Measurements from ENCODE around the gene BIK. TPM values are rescaled to one million over a fixed set of nuclear protein-coding genes. Genes with fewer than 3 reads are reported as not detected.

Gene BIK
- total RNA-seq, 1 donor from 2014 or later, result not detected

DNA sequence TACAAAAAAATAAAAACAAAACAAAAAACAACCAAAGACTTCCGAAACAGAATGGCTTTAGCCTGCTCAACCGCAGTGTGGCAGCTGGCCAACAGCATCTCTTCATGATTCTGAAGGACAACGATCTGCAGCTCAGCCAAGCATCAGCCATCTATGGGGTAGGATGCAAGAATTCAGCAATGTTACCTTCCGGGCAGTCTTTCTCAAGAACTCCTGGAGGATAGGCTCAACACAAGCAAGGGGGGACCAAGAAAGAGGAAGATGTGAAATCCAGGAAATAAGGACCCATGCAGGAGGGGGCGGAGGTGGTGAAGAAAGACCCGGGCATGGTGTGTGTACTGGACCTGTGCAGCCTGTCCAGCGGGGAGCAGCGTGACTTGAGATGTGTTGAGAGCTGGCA, 37.3 kb downstream of the BIK start:
- no peaks in the 10 kb centered on the region for H3K36me3 ChIP-seq
- intact Hi-C loops (cut with DNase I), result no loop called here
- no peak for DNase-seq (ENCODE audit: extremely low spot score in 2 of 2)
- H3K4me1 ChIP-seq, result peaks cover 26% of the 10 kb centered on the region
- H3K27me3 ChIP-seq, result no peaks in the 10 kb centered on the region
- H3K4me3 ChIP-seq, result no peak overlapping the region
- H3K27ac ChIP-seq, result no peak overlapping the region
- H3K9me3 ChIP-seq, result no peaks in the 10 kb centered on the region
- TF ChIP-seq POLR2AphosphoS5 (IDR thresholded peaks at IDR 0.05; ENCODE audit: insufficient read depth in 1 of 2, low read depth in 1 of 2) (no peak), POLR2A (IDR thresholded peaks at IDR 0.05) (no peak), CTCF (IDR thresholded peaks at IDR 0.05) (no peak)

DNA sequence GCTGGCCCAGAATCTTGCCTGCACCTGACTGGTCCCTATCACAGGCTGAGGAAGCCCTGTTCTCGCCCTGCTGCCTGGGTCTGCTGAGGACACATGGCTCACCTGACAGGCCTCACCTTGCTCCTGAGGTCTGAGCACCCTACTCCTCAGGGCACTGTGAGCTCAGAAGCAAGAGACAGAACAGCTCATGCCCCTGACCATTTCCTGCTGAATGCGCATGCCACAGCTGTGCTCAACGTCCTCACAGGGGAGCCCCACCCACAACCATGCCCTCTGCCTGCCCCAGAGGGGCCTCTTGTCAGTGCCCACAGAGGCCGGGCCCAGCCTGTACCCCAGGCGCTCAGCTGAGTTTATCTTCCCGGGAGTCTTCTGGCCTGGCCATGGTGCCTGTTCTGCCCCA, 38.0 kb downstream of the BIK start:
- Histone ChIP-seq H3K4me1 (peaks cover 27% of the 10 kb centered on the region), H3K36me3 (no peaks in the 10 kb centered on the region), H3K9me3 (no peaks in the 10 kb centered on the region), H3K4me3 (no peak overlapping the region), H3K27ac (peak overlapping the region; percentile 31), H3K27me3 (no peaks in the 10 kb centered on the region)
- no peak for TF ChIP-seq POLR2A (IDR thresholded peaks at IDR 0.05)
- TF ChIP-seq POLR2AphosphoS5 (IDR thresholded peaks at IDR 0.05; ENCODE audit: insufficient read depth in 1 of 2, low read depth in 1 of 2), result no peak
- no peak for TF ChIP-seq CTCF (IDR thresholded peaks at IDR 0.05)
- DNase-seq (ENCODE audit: extremely low spot score in 2 of 2), result no peak
- intact Hi-C loops (cut with DNase I), result no loop called here

DNA sequence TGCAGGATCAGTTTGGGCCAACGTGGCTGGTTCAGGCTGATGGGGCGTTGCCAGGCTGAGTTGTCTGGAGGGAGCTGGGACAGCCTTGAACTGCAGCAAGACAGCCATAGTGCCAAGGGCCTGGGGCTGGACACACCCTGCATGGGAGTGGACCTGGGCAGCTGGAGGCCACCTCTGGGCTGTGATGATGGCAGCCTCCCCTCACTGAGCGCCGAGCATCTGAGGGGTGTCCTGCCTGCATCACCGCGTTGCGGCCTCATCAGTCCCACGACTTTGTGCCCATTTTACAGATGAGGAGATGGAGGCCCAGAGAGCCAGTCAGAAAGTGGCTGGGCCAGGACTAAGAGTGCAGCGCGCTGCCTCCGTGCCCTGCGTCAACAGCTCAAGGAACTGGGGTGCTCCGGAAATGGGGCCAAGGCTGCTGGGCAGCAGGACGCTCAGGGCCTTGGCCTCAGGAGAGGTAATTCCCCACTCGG, 40.2 kb downstream of the BIK start:
- DNase-seq (ENCODE audit: extremely low spot score in 2 of 2), result no peak
- H3K27ac ChIP-seq, result peak overlapping the region; percentile 95
- no peaks in the 10 kb centered on the region for H3K27me3 ChIP-seq
- H3K36me3 ChIP-seq, result no peaks in the 10 kb centered on the region
- intact Hi-C loops (cut with DNase I), result no loop called here
- H3K4me3 ChIP-seq, result peak overlapping the region; percentile 66 to 90
- no peaks in the 10 kb centered on the region for H3K9me3 ChIP-seq
- TF ChIP-seq POLR2AphosphoS5 (IDR thresholded peaks at IDR 0.05; ENCODE audit: insufficient read depth in 1 of 2, low read depth in 1 of 2) (no peak), POLR2A (IDR thresholded peaks at IDR 0.05) (no peak), CTCF (IDR thresholded peaks at IDR 0.05) (no peak)
- H3K4me1 ChIP-seq, result peaks cover 46% of the 10 kb centered on the region

DNA sequence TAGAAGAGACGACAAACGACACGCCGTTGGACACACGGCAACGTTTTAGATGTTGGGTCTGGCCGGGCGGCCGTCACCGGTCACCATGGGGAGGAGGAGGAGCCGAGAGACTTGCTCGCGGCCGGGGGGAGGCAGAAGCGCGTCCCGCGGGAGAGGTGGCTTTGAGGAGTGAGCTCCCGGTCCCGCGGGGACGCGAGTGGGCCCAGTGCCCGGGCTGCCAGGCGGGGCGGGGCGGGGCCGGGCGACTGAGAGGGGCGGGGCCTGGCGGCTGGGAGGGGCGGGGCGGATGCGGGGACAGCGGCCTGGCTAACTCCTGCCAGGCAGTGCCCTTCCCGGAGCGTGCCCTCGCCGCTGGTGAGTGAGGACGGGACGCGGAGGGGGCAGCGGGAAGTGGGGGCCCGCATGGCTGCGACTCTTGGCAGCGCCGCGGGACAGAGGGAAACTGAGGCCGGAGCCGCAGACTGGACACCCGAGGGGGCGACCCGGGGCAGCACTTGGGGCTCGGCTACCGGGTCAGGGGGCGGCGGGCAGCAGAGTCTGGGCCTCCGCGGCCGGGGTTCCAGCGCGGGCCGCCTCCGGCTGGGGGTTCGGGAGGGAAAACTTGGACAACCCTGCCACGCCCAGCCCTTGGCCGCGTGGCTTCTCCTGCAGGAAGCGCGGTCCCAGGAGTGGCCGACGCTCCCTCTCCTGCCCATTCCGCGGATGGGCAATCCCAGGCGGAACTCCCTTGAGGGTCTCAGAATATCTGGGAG, 40.9 kb downstream of the BIK start, which contains the start of gene TSPO:
Gene TSPO, plus strand, starts transcription at position 309 of the 752 bp plus-strand sequence. CDS start 7,680 bp downstream, outside the sequence.
- no peaks in the 10 kb centered on the region for H3K9me3 ChIP-seq
- peaks cover 52% of the 10 kb centered on the region for H3K4me1 ChIP-seq
- intact Hi-C loops (cut with DNase I), result no loop called here
- H3K27me3 ChIP-seq, result no peaks in the 10 kb centered on the region
- DNase-seq (ENCODE audit: extremely low spot score in 2 of 2), result no peak
- H3K36me3 ChIP-seq, result no peaks in the 10 kb centered on the region
- TF ChIP-seq CTCF (IDR thresholded peaks at IDR 0.05) (no peak), POLR2AphosphoS5 (IDR thresholded peaks at IDR 0.05; ENCODE audit: insufficient read depth in 1 of 2, low read depth in 1 of 2) (peak in 1 of 2 donors; percentile 78), POLR2A (IDR thresholded peaks at IDR 0.05) (peak in 1 of 2 donors; percentile 49)
- H3K4me3 ChIP-seq, result peak within 1 kb of the TSS; percentile 66 to 90
- peak within 1 kb of the TSS; percentile 95 for H3K27ac ChIP-seq

DNA sequence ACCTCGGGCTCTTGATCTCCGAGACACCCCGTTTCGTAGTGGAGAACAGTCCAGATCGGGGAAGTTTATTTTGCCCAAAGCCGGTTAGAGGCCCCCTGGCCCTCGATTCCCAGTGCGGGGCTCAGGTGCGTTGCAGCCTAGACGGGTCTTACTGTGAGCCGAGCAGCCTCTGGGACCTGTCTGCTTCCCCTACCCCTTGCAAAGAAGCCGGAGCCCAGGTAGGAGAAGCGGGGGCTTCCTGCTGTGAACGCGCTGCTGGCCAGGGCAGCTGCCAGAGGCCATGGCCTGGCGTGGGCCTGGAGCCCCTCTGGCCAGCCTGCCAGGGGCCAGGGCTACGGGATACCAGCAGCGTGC, 41.4 kb downstream of the BIK start:
- TF ChIP-seq POLR2AphosphoS5 (IDR thresholded peaks at IDR 0.05; ENCODE audit: insufficient read depth in 1 of 2, low read depth in 1 of 2) (peak in 1 of 2 donors; percentile 23), CTCF (IDR thresholded peaks at IDR 0.05) (no peak), POLR2A (IDR thresholded peaks at IDR 0.05) (no peak)
- peak overlapping the region; percentile 66 to 90 for H3K4me3 ChIP-seq
- peaks cover 58% of the 10 kb centered on the region for H3K4me1 ChIP-seq
- intact Hi-C loops (cut with DNase I), result no loop called here
- no peaks in the 10 kb centered on the region for H3K9me3 ChIP-seq
- no peaks in the 10 kb centered on the region for H3K36me3 ChIP-seq
- peak overlapping the region; percentile 95 for H3K27ac ChIP-seq
- no peaks in the 10 kb centered on the region for H3K27me3 ChIP-seq
- DNase-seq (ENCODE audit: extremely low spot score in 2 of 2), result no peak

Measured in vagina (tissue), 2 donors.